Suppressor macrophage treated with lipopolysaccharide for 4 hours (primary cell): ENCODE results near the gene TRIM26.
"Not testable (repeated sequence)": the region's sequence is repeated elsewhere in the genome, so short reads cannot be mapped to it uniquely, and the experiment has no call there.

Experiments
- DNase-seq: peaks from one replicate; pipeline ENCODE4 v3.0.0-alpha.2; 2020

The TRIM26 gene

GRCh38 chr6:30169658-30170614, 43.3 kb downstream of the TRIM26 start:
- DNase-seq, result peak; percentile 71

- DNase-seq, result no peak
Measured at GRCh38 chr6:30168741-30169140, 44.5 kb downstream of the TRIM26 start.

GRCh38 chr6:30167101-30167500, 46.1 kb downstream of the TRIM26 start:
- no peak for DNase-seq

GRCh38 chr6:30165238-30165637, 48.0 kb downstream of the TRIM26 start:
- not testable (repeated sequence) for DNase-seq

- no peak for DNase-seq
Measured at GRCh38 chr6:30164714-30165113, 48.5 kb downstream of the TRIM26 start.

- DNase-seq, result no peak
Measured at GRCh38 chr6:30163918-30164654, 49.1 kb downstream of the TRIM26 start.

- DNase-seq, result no peak
Measured at GRCh38 chr6:30163090-30163917, 49.9 kb downstream of the TRIM26 start, which contains the start of gene TRIM15. TRIM15 (plus strand) TSS chr6:30163546; CDS start chr6:30163685, 139 bp downstream.

DNA sequence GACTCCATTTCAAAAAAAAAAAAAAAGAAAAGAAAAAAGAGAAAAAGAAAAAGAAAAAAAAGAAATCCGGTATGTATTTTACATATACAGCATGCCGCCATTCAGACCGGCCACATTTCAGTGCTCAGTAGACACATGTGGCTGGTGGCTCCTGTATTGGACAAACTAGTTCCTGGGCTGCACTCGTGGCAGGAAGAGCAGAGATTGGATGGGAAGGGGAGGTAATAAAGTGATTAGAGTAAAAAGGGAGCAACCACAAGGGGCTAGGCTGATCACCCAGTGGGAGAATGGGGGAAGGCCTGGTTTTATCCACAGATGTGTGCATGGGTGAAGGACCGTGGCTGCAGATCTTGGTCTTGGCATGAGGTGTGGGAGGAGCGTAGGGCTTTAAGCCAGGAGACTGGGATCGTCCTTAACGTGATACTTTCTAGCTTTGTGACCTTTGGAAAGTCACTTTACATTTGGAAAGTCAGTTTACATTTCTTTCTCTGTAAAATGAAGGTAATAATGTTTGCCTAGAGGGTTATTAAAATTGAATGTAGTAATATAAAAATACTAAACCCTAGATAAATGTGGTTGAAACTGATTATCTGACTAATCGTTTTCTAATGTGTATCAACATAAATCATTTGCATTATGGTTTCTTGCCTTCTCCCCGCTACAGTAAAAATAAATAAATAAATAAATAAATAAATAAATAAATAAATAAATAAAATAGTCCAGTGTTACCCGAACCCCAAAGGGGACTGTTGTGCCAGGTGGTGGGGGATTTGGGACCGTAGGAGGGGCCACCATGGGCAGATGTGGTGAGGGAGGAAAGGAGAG, 50.7 kb downstream of the TRIM26 start:
- no peak for DNase-seq

DNA sequence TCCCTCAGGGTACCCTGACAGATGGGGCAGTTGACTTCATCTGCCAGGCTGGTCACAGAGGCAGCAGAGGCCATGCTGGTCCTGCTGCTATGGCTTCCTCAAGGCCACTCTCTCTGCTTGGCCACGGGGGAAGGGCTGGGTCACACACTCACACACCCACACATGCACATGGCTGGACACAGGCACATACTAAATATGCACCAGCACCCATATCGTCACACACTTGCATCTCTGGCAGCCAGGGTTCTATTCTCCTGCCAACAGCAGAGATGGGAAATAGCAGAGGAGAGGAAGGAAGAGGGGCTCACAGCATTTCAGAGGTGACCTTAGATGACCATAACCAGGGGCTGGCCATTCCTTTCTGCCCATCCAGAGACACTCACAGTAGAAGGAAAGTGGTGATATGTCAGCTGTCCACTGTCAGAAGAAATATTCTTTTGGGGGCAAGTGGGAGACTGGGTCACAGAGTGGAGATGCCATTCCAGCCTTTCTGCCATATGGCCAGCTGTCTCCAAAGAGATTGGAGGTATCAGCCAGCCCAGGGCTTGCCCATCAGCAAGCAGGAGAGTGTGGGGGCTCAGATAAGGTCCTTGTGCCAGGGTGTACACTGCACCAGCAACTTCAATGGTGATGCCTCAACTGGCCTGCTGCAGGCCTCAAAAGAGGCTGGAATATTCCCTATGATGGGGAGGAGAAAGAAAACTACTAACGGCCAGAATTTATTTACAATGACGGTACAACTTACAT, 52.2 kb downstream of the TRIM26 start, which contains the start of gene TRIM10:
Gene TRIM10 (minus strand): TSS at position 427 of the 747 bp plus-strand sequence. CDS start 353 bp downstream, at position 74.
- DNase-seq, result no peak

- no peak for DNase-seq
Measured at GRCh38 chr6:30160008-30160784, 53.0 kb downstream of the TRIM26 start.

DNA sequence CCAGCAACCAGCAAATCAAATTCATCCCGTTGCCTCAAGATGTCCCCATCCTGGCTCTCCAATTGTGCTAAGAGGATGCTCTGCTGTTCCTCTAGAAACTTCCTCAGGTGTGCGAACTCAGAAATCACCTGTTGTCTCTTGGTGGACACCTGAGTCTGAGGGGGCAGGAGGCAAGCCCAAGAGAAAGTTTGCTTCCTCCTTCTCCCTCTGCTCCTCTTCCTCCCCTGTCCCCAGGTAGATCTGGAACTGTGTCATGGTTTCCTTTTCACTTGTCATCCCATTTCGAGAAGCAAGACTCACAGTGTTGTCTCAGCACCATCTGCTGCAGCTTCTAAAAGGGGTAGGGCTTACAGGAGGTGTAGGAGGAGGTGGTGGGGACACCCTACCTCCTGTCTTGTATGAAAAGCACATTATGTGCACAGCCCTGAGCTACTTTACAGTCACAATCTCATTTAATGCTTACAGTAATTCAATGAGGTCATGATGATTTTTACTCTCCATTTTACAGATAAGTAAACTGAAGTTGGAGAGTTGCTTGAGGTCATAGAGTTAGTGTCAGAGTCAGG, 54.6 kb downstream of the TRIM26 start:
- no peak for DNase-seq

DNA sequence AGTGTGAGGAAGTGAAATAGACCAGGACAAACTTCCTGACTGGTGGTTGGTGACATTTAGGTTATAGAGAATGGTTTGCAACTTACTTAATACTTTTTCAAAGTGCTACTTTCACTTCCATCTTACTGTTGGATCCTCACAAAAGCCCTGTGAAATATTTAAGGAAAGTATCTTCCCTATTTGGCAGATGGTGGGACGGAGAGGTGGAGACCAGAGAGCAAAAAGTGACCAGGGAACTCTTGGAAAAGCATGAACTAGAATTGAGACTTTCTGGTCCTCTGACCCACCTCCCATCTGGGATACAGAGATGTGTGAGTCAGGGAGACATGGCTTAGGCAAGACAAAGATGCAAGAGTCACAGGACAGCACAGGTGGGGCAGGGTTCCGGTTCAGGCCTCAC, 55.2 kb downstream of the TRIM26 start:
- DNase-seq, result peak; percentile 40

DNA sequence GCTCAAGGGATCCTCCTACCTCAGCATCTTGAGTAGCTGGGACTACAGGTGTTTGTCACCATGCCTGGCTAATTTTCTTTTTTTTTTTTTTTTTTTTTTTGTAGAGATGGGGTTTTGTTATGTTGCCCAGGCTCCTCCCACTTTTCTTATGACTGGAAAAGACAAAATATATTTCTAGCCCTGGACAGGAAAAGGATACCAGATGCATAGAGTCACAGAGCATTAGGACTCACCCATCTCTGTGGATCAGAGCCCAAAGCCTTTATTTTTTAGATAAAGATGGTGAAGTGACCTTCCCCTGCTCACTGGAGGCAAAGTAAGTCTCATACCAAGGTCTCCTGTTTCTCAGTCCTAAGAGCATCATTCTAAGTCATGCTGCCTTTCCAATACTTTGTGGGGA, 55.6 kb downstream of the TRIM26 start:
- no peak for DNase-seq

DNA sequence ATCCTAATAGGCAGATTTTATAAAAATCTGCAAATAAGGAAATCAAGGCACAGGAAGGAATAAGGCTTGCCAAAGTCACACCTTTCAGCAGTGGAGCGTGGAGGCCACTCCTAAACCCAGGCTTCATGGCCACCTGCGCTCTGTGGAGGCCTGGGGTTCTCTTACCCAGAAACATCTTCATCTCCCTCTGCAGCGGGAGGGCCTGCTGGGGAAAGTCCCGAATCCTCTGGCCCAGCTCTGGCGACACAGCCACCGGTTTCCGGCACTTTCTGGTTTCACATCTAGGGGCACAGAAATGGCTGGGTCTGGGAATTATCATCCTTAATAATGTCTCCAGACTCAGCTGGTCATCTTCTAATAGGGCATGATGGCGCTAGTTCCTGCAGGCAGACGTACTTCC, 56.4 kb downstream of the TRIM26 start:
- DNase-seq, result no peak

- peak; percentile 82 for DNase-seq
Measured at GRCh38 chr6:30156262-30156599, 57.0 kb downstream of the TRIM26 start.

- no peak for DNase-seq
Measured at GRCh38 chr6:30155520-30156261, 57.5 kb downstream of the TRIM26 start.

- peak; percentile 19 for DNase-seq
Measured at GRCh38 chr6:30154709-30155519, 58.3 kb downstream of the TRIM26 start.

DNA sequence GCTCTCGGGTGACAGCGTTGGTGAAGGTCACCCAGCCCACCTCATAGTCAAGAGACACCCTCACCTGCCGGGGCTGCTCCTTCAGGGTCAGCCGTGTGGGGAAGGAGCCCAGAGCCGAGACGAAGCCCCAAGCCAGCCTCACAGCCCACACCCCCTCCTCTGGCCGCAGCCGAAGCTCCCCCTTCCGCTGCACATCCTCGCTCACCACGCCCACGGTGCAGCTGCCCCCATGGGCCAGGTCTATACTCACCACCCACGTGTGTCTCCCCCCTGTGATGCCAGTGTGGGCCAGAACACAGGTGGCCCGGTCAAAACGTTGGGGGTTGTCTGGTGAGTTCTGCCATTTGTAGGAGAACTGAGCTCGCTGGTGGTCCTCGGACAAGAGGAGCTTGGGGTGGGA, 59.1 kb downstream of the TRIM26 start:
- DNase-seq, result no peak
